DOHH2 (cell line): ENCODE data around the gene SIK3.

Source experiments
- CTCF ChIP-seq: fragments of 200-600 bp; sonication (generic); IDR thresholded peaks from one replicate; pipeline ENCODE4 v1.5.1; 2014; ENCODE audit warnings: antibody characterized with exemption, mild to moderate bottlenecking, low read depth, low read length; ENCODE audit not compliant: poor library complexity, severe bottlenecking
- EZH2phosphoT487 ChIP-seq: fragments of 200-600 bp; sonication (generic); IDR thresholded peaks from 2 replicates; pipeline ENCODE4 v1.6.1; 2017; ENCODE audit warnings: borderline replicate concordance, mild to moderate bottlenecking, antibody characterized with exemption, low read length, moderate library complexity, mixed read lengths

- TF ChIP-seq CTCF (no peak), EZH2phosphoT487 (no peak)
These were observed 272.1 kb downstream of the SIK3 start for GRCh38 chr11:116825854-116826750.
